NCI-H128 (cell line): Measurements from ENCODE around the gene SIRPB1.
"Not testable (repeated sequence)": the region's sequence is repeated elsewhere in the genome, so short reads cannot be mapped to it uniquely, and the experiment has no call there.

Source experiments
- DNase-seq: peaks from one replicate; lab custom pipeline; 2025; ENCODE audit not compliant: unreplicated experiment; lab: John Stamatoyannopoulos, UW

SIRPB1 gene

GRCh38 chr20:1619861-1620444 lies at the start of gene SIRPB1:
SIRPB1 (minus strand) TSS chr20:1620009; CDS start chr20:1619944, 65 bp downstream.
- no peak for DNase-seq

DNA sequence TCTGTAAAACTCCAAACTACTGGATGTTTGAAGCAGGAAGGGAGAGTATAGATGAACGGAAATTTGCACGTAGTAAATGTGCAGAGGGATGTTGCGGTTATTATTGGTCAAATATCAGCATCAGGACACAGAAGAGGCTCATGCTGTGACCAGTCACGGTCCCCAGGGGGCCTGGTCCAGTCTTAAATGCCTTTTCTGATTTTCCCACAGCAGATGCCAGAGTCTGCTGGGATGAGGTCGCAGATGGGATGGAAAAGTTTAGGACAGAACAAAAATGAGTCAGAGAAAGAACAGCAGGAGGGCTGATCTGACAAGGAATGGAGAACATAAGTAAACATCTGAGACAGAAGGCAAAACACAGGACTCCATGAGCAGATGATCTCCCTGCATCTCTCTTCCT lies 49.5 kb upstream of the SIRPB1 start:
- no peak for DNase-seq

DNA sequence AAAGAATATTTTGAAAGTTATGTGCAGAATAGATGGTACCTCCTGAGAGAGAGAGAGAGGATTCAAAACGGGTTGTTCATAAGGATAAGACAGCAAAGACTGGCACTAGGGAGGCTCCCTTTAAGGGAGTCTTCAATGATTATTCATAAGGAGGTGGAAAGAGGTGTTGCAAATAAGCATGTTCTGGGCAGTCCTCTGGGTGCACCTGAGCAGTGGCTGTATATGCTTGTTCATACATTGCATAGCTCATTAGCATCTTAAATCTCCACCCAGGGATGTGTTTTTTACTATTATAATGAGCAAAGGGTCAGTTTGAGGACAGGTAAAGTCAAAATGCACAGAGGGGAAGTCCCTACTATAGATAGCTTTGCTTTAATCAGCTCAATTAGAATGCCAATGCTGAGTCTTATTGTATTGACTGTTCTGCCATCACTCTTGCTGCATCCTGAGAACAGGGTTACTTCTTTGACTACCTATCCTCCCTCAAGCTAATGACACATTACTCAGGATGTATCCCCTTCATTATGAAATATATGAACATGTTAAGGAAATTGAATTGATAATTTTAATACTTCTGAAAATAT lies 47.8 kb upstream of the SIRPB1 start:
- no peak for DNase-seq

GRCh38 chr20:1666802-1667201 lies 47.0 kb upstream of the SIRPB1 start:
- DNase-seq: no peak

GRCh38 chr20:1665345-1665744 lies 45.5 kb upstream of the SIRPB1 start:
- DNase-seq: no peak

GRCh38 chr20:1664911-1665310 lies 45.1 kb upstream of the SIRPB1 start:
- no peak for DNase-seq

DNA sequence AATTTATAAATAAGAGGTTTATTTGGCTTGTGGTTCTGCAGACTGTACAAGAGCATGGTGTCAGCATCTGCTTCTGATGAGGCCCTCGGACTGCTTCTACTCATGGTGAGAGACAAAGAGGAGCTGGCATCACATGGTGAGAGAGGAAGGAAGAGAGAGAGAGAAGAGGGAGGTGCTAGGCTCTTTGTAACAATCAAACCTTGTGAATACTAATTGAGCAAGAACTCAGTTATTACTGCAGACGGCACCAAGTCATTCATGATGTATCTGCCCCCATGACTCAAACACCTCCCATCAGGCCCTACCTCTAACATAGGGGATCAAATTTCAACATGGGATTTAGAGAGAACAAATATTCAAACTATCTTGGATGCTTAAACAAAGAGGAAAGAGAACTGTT lies 44.1 kb upstream of the SIRPB1 start:
- no peak for DNase-seq

DNA sequence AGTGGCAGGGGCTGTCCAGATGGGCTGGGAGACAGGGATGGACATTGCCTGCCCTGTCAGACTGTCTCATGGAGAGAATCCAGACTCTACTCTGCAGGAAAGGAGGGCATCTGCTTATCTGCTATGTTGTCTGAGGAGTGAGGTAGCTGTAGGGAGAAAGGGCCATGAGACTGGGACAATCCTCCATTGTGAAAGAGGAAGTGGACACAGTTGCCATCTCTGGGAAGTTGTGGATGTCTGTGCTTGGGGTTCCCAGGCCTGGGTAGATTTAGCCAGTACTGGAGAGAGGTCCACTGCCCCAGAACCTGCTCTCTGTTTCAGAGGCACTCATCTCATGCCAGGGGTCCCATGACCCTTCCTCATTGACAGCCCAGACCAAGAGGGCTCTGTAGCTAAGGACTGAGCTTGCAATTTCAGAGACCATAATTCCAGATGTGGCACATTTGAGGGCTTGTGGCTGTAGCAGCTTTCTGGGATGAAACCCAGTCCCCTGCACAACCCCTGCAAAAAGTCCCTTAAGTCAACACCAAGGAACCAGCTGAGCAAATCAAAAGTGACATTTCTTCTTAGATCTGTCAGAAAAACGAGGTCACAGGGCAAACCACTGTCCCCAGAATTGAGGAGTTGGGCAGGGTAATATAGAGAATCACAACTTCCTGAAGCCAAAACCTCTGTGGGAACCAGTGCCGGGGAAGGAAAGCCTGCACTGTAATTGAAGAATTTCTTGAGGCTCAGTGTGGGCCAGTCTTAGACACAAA lies 41.9 kb upstream of the SIRPB1 start:
- DNase-seq: no peak

GRCh38 chr20:1660246-1660645 lies 40.4 kb upstream of the SIRPB1 start:
- no peak for DNase-seq

DNA sequence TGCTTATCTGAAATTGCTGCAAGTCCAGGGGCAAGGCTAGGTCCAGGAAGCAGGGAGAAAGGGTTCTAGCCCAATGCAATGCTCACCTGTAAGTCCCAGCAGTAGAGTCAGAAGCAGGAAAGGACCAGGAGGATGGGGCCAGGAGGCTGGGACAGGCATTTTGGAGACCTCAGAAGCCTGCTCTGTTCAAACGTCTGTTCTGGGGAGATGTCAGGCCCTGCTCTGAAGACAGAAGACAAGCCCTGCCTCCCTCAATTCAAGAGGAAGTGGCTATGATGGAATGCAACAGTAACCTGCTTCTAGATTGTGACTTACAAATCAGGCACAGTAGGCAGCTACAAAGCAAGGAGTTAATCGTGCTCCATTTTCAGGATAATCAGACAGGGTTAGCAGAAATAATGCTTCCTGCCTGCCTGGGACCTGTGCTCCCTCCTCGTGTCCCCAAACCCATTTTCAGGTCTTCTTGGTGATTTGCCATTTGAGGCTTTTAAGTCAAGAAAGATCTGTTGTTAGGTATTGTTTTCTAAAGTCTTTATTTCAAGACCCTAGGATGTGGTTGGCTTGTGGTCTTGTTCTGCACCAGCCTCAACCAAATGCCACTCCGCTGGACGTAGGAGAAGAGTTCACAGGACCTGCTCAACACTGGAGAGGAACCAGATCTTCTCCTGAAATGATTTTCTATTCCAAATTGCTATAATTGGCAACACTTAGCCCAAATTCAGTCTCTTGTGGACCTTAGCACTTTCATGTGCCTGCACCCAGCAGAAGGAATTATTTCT lies 37.9 kb upstream of the SIRPB1 start, which contains the start of gene SIRPG:
Gene SIRPG, minus strand, starts transcription at position 224 of the 779 bp plus-strand sequence. Its CDS starts 65 bp downstream, at position 159.
- DNase-seq: no peak

- no peak for DNase-seq
Measured at GRCh38 chr20:1656844-1657243, 37.0 kb upstream of the SIRPB1 start.

DNA sequence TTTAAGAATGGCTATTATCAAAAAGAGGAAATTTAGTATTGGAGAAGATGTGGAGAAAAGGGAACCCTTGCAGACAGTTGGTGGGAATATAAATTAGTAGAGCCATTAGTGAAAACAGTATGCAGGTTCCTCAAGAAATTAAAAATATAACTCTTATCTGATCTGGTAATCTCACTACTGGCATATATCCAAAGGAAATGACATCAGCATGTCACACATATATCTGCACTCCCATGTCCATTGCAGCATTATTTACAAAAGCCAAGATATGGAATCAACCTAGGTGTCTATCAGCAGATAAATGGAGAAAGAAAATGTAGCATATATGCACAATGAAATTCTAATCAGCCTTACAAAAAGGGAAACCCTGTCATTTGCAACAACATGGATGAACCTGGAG lies 35.2 kb upstream of the SIRPB1 start:
- no peak for DNase-seq

GRCh38 chr20:1652960-1653359 lies 33.2 kb upstream of the SIRPB1 start:
- DNase-seq: no peak

- DNase-seq: no peak
Measured at GRCh38 chr20:1652104-1652503, 32.3 kb upstream of the SIRPB1 start.

DNA sequence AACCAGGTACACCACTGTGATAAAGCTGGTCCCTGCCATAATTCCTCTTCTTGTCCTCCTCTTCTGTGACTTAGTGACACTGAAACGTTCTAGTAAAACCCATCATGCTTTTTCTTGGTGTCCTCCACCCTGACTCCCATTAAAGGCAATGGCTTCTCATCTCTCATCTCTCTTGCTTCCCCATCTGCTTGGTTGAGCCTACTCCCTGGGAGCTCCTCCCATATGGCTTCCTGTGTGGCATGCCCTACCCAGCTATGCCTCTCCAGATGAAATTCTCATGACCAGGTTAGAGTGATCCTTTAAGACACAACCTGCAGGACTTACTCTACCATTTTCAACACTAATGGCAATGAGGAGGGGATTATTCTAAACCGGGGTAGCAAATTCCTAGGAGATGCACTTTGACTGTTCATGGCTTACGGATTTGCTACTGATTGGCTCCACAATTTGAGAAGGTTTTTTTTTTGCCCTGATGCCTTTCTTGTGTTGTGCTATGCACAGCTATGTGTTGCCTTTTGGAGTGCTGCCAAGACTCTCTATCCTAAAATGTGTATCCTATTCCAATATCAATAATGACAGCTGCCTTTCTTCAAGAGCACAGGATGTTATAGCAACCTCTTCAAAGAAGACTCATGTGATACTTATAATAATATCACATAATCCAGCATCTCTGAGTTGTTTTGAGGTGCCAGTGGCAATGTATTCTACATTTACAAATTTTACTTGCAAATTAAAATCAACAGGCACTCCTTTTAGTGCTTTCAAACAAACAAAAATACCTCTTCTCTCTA lies 31.7 kb upstream of the SIRPB1 start:
- no peak for DNase-seq

DNA sequence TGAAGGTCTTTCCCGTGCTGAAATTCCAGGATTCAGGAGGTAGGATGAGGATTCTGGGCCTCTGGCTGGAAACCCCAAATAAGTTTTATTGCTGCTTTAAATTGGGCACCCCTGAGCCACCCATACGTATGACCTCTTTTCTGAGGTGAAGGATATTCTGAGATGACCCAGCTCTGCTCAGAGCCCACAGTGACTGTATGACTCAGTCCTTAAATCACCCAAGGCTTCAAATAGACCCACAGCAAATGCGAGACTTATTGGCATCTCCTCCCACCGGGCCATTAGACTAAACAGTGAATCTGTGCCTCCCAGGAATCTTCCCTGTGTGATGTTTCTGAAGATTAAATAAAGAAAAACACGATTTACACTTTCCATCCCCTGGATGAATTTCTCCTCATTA lies 28.3 kb upstream of the SIRPB1 start:
- DNase-seq: no peak

GRCh38 chr20:1646975-1647431 lies 27.2 kb upstream of the SIRPB1 start:
- no peak for DNase-seq

DNA sequence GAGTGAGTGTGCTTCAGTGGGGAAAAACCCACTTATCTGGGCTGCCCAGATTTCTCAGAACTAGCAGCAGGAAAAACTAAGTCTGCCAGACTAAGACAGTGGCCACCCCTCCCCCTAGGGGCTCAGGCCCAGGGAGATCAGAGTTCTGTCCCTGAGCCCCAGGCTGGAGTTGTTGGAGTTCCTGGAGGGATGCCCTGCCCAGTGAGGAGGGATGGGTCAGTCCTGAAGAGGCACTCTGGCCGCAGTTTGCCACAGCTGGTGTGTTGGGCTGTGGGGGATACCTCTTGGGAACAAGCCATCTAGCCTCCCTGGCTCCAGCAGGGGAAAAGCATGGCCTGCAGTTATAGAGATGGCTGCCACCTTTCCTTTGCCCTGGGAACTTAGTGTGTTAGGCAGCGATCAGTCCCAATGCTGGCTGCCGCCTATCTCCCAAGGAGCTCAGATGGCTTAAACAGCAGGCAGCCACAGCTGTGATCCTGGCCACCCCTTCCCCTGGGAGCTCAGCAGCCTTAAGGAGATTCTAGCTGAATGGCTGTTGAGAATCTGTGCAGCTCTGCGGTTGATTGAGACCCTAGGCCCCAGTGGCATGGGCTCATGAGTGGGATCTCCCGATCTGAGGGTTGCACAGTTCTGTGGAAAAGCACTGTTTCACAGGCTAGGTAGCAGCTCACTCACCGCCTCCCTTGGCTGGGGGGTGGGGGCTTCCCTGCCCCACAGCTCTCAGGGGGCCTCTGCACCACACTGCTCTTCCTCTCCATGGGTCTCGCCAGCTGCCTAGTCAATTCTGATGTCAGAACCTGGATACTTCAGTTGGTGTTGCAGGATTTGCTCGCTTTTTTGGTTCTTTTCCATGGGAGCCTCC lies 24.5 kb upstream of the SIRPB1 start:
- no peak for DNase-seq

DNA sequence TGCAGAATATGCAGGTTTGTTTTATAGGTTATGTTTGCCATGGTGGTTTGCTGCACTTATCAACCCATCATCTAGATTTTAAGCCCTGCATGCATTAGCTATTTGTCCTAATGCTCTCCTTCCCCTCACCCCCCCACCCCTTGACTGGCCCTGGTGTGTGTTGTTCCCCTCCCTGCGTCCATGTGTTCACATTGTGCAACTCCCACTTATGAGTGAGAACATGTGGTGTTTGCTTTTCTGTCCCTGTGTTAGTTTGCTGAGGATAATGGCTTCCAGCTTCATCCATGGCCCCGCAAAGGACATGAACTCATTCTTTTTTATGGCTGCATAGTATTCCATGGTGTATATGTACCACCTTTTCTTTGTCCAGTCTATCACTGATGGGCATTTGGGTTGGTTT lies 18.8 kb upstream of the SIRPB1 start:
- not testable (repeated sequence) for DNase-seq

DNA sequence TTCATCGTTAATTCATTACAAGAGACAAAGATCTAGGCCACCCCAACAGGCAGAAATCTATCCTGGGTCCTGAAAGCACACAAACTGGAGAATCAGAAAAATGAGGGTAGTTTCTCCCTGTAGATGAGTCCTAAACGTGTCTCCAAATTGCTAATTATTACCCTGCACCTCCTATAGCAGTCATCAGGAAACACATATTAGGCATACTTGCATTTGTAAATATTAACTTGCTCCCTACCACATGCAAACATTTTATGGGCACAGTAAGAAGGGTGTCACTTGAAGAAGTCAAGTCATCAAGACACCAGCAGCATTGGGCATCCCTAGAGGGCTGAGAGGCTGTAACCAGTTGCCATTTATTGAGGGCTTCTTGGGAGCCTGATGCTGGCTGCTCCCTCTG lies 17.9 kb upstream of the SIRPB1 start:
- no peak for DNase-seq
